ENCODE results near the gene CUL9.

DNA sequence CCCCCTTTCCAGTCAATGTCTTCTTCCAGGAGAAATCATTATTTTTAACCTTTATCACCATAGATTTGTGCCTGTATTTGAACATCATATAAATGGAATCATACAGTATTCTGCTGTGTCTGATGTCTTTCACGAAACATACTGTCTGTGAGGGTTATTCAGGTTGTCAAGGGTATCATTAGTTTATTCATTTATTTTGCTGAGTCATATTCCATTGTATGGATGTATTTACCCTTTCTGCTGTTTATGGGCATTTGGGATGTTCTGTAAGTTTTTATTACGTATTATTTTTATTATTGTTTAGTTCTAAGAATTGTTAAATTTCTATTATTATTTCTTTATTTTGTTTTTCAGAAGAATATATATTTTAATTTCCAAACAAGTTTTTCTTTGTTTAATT lies 25.3 kb downstream of the CUL9 start:
- TF ChIP-seq CTCF (IDR thresholded peaks at IDR 0.05; ENCODE audit: low read length): no peak
- no peak for TF ChIP-seq EZH2 (optimal IDR thresholded peaks at IDR 0.05; ENCODE audit: low read depth, low read length)
